Activated CD4-positive, CD25-positive, alpha-beta regulatory T cell treated with anti-CD3 and anti-CD28 coated beads, Interleukin-2, amount 50 U/mL, for 24 hours (primary cell): Measurements from ENCODE around the gene CNBP.
A peak's percentile ranks its signal among the peaks of the same experiment; 100 is the strongest.
"Not testable (repeated sequence)": the region's sequence is repeated elsewhere in the genome, so short reads cannot be mapped to it uniquely, and the experiment has no call there.

Experiments
- ATAC-seq, 2 donors: fragments of 150-1000 bp; cut with Tn5 transposase; one replicate each; pipeline ENCODE4 v1.10.0; 2021; ENCODE audit warnings: mild to moderate bottlenecking in 1 of 2, moderate library complexity in 1 of 2

CNBP gene

GRCh38 chr3:129184784-129185542 is 1.3 kb upstream of the CNBP start:
- not testable (repeated sequence) for ATAC-seq

GRCh38 chr3:129184396-129184657 is 631 bp upstream of the CNBP start:
- peak in 1 of 2 donors; percentile 12 for ATAC-seq

DNA sequence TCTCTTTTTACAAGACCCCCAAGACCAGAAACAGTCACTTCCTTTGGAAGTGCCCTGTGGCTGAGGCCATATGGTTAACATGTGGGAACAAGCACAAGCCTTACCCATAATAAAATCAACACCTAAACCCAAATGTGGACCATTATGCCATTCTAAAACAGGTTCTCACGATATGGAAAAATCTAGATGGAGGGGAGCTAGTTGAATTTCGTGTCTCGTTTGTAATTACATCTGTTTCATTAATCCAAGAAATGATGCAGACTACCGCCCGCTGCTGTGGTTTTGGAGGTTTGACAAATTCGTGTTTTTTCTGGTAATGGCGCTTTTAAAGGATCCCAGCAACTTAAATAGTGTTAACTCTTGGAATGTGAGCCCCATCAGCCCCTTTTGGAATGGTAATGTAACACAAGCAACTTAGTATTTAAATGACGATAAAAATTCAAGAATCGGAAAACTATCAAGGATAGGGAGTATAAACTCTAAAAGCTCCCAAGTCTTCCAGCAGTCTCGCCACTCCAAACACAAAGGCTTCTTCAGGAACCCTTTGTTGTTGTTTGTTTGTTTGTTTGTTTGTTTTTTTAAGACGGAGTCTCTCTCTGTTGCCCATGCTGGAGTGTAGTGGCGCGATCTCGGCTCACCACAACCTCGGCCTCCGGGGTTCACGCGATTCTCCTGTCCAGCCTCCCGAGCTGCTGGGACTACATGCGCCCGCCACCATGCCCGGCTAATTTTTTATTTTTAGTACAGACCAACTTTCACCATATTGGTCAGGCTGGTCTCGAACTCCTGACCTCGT is 1.1 kb downstream of the CNBP start:
- peak in 1 of 2 donors; percentile 1 for ATAC-seq

DNA sequence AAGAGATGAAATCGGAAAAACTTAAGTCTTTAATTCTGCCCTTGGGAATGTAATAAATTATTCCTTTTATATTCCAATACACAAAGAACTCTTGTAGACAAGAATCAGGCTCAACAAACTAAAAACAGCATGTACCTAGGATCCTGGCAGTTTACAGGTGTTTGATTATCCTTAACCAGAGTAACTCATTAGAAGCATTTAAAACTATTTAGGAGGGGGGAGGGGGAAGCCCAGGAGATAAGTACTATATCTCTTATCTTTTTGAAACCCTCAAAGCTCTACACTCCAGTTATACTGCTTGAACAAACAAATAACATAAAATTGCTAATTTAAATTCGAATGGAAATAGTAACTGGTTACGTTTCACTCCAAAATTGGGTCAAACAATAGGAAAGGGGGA is 1.9 kb downstream of the CNBP start:
- no peak for ATAC-seq

DNA sequence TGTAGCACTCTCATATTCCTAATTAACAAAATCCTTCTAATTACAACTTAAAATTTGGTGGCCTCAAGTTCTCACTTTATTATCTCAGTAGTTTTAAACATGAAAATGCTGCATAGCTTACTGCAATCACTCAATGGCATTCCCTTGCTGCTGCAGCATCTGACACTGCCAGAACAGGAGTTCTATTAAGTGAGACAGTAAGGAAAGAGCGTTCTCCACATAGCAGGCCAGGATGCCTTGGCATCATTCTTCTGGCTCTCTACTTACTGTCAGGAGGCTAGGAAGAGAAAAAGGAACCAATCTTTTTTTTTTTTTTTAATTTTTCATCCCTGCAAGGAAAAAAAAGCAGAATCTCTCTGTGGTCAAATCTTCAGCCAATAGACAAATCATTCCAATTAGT is 3.2 kb downstream of the CNBP start:
- no peak for ATAC-seq

GRCh38 chr3:129176051-129176450 is 7.6 kb downstream of the CNBP start:
- no peak for ATAC-seq

DNA sequence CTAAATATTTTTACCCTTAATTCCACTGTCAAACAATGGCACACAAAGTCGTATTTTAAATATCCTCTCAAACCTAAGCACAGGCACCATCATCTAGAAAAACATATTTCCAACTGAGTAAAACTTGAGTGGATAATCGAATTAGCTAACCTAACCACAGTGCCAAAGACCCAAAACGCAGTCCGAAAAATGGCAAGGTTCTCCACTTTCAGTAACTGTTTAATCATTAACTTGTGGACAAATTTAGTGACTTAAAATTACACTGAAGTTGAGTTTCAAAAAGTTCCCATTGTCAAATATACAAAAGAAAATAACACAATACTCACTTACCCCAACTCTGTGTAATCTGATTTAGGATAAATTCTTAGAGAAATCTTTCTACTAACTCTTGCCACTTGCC is 10.0 kb downstream of the CNBP start:
- ATAC-seq, result no peak

DNA sequence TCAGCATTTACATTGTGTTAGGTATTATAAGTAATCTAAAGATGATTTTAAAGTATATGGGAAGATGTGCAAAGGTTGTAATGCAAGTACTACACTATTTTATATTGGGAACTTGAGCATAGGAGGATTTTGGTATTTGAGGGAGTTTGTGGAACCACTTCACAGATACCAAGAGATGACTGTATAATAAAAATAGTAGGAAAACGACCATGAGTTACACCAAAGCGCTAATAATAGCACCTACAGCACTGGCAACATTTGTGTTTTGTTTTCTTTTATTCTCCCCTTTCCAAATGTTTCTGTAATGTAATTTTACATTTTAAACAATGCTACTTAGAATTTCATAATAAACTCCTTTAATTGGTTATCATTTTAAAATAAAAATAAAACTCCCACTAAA is 10.5 kb downstream of the CNBP start:
- no peak for ATAC-seq

- ATAC-seq, result no peak
These were observed 16.9 kb downstream of the CNBP start for GRCh38 chr3:129166579-129167332.

- not testable (repeated sequence) for ATAC-seq
These were observed 18.1 kb downstream of the CNBP start for GRCh38 chr3:129165594-129165993.

DNA sequence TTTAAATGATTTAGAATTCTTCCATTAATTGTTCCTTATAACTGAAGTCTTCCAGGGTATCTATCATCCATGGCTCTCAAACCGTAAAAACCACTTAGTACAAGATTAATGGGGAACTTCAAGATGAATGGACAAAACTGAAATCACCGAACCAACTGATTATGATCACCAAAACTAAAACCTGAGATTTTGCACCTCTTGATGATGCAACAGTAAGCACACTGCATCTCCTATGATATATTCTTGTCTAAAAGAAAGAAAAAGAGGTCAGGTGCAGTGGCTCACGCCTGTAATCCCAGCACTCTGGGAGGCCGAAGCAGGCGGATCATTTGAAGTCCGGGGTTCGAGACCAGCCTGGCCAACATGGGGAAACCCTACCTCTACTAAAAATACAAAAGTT is 19.2 kb downstream of the CNBP start:
- no peak for ATAC-seq

DNA sequence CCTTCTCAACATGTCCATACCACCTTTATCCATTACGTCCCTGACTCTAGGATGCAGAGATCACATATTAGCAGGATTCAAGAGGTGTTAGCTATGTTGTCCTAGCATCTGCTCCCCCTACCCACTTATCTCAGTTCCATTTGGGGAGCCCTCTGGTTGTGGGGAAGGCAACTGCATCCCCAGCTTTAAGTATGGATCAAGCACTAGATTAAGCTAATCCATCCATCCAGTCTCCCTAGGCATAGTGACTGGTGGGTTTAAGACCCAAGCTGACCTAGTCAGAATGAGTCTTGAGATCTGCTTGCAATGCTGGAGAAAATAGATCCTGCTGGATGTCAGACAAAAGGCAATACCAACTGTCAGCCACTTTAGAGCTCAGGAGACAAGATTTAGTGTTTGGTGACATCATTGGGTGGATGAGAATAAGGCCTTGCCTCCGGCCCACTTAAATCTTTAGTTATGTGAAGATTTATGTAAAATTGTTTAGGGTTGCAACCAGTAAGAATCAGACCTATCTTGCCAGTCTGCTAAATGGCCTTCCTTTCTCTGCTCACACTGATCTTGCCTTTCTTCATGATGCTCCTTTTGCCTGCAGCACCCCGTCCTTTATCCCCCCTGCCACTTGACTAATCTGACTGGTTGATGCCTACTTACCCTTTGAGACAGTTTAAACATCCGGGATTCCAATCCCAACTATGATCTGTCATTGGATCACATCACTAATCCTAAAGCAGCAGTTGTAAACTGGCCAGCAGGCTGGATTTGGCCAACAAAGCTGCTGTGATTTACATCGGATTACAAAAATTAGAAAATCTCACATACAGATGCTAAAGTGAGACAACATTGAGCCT is 20.7 kb downstream of the CNBP start:
- no peak for ATAC-seq

DNA sequence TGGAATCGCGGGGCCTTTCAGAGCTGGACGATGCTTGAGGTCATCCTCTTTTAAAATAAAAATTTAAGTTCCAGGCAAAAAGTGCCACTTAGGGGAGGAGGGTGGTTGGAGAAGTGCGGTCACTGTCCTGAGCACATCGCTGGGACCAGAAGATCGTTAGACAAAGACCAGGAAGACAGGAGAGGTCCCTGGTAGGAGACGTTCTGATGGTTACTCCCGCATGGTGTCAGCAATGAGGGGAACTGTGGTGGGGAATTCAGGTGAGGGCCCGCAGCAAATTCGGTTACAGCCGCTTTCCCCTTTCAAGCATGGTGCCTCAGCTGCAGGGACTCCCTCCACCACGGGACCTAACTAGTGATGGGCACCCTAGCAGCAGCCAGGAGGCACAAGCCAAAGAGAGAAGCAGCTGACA is 21.8 kb downstream of the CNBP start:
- no peak for ATAC-seq

DNA sequence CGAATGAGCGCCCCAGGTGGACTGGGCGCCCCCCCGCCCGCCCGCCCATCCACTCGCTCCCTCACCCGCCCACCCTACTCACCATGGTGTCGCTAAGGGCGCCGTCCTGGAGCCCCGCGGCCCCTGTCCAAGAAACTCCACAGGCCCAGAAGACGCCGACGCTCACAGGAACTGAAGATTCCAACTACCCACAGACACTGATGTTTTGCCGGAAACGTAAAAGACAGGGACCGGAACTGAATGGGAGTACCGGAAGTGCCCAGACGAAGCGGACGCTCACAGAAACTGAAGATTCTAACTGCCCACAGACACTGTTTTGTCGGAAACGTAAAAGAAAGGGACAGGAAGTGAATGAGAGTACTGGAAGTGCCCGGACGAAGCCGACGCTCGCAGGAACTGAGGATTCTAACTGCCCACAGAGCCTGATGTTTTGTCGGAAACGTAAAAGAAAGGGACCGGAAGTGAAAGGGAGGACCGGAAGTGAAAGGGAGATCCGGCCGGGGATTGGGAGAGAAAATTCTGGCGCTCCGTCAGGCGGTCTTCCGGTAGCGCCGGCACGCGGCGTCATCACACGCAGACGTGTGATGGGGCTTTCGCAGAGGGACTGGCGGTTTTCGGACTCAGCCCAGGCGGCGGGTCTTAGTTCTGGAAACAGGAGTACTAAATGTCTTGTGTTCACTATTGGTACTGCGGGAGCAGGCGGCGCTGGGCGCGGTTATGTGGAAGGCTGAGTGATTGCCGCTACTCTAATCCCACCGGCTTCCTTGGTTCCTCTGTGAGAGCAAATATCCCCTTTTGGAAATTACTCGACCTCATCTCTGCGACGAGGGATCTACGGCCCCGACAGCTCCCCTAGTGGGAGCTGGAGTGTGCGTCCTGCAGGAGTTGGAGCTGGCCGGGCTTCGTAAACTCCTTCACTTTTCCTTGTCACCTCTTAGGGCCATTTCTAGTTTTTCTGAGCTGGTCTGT is 22.5 kb downstream of the CNBP start, which contains the start of gene ISY1:
Gene ISY1, minus strand, starts transcription at position 173 of the 969 bp plus-strand sequence. Its CDS starts 88 bp downstream, at position 85.
- ATAC-seq, result peak; percentile 81 to 87

DNA sequence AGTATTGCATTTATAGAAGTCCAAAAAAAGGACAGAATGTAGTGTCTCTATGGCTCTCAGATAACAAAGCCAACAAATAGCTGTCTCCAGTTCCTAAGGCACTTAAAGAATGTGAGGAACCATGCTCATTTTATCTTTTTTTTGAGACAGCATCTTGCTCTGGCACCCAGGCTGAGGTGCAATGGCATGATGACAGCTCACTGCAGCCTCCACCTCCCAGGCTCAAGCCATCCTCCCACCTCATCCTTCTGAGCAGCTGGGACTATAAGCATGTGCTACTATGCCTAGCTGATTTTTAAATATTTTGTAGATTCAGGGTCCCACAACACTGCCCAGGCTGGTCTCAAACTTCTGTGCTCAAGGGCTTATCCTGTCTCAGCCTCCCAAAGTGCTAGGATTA is 38.9 kb downstream of the CNBP start:
- ATAC-seq, result no peak

- not testable (repeated sequence) for ATAC-seq
These were observed 42.7 kb downstream of the CNBP start for GRCh38 chr3:129141011-129141410.

GRCh38 chr3:129139911-129140310 is 43.8 kb downstream of the CNBP start:
- no peak for ATAC-seq

DNA sequence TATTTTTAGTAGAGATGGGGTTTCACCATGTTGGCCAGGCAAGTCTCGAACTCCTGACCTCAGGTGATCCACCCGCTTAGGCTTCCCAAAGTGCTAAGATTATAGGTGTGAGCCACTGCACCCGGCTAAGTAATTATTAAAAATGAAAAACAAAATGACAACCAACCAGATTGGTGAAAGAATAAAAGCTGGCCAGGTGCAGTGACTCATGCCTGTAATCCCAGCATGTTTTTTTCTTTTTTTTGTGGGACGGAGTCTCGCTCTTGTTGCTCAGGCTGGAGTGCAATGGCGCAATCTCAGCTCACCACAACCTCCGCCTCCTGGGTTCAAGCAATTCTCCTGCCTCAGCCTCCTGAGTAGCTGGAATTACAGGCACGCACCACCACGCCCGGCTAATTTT is 47.4 kb downstream of the CNBP start:
- not testable (repeated sequence) for ATAC-seq

GRCh38 chr3:129132097-129132866 is 51.4 kb downstream of the CNBP start:
- no peak for ATAC-seq

DNA sequence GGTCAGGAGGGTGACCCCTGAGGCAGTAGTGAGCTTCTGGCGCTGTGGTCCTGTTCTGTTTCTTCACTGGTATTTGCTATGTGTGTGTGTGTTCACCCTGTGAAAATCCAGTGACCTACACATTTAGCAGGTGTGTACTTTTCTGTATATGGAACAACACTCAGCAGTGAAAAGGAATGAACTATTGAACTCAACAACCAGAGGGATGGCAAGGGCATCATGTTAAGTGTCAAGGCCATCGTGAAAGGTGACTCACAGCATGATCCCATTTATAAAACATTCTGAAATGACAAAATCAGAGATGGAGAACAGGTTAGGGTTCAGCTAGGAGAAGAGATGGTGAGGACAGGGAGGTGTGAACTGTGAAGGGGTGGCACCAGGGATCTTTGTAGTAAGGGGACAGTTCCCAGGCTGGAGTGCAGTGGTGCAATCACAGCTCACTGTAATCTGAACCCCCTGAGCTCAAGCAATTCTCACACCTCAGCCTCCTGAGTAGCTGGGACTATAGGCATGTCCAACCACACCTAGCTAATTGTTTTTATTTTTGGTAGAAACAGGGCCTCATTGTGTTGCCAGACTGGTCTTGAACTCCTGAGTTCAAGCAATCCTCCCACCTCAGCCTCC is 52.1 kb downstream of the CNBP start:
- ATAC-seq, result no peak
